NCI-H510A treated with DMSO at 0.1 percent for 48 hours (cell line): ENCODE data around the gene ADAM8.
"Not testable (repeated sequence)": the region's sequence is repeated elsewhere in the genome, so short reads cannot be mapped to it uniquely, and the experiment has no call there.

Source experiments
- DNase-seq: peaks from one replicate; lab custom pipeline; 2025; lab: John Stamatoyannopoulos, UW

ADAM8 gene

DNA sequence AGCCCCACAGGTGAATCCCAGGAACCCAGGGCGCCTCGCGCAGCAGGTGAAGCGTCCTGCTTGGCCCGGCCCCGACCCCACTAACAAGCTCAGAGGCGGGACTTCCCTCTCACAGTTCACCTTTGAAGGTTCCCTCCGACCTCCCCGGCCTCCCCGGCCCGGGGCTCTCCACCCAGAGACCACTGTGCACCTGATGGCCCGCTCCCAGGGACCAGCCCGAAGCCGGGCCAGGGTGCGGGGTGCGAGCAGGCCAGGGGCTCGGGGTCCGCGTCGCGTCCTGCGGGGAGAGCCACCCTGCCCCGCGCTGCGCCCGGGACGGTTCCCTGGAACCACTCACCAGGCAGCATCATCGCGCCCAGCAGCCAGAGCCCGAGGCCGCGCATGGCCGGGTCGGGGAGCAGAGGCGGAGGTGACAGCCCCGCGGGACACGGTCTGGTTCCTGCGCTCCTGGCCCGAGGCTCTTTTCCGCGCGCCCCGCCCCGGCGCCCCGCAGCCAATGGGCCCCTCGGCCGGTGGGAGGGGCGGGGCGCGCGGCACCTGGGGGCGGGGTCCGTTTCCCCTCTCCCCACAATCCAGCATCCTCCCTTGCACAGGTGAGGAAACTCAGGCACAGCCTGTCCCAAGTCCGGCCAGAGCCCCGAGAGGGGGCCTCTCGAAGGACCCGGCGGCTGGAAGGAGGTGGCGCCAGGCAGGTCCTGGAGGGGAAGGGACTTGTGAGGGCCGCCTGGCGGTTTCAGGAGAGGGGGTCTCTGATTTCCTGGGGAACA lies at the start of gene ADAM8:
Gene ADAM8, minus strand, starts transcription at position 434 of the 767 bp plus-strand sequence. Its CDS starts 51 bp downstream, at position 383.
- no peak for DNase-seq

DNA sequence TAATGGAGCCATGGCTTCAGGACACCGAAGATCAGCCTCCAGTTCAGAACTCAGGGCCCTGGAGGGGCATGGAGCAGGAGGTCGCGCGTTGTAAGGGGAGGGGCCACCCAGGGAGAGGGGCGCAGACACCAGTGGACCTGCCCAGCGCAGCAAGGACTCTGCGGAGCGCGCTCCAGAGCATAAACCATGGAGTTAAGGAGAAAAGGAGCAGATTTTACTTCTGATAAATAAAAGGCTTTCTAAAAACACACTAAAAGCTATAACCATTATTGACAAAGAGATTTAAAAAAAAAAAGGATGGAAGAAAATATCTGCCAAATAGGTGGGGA lies 49.5 kb upstream of the ADAM8 start:
- no peak for DNase-seq

DNA sequence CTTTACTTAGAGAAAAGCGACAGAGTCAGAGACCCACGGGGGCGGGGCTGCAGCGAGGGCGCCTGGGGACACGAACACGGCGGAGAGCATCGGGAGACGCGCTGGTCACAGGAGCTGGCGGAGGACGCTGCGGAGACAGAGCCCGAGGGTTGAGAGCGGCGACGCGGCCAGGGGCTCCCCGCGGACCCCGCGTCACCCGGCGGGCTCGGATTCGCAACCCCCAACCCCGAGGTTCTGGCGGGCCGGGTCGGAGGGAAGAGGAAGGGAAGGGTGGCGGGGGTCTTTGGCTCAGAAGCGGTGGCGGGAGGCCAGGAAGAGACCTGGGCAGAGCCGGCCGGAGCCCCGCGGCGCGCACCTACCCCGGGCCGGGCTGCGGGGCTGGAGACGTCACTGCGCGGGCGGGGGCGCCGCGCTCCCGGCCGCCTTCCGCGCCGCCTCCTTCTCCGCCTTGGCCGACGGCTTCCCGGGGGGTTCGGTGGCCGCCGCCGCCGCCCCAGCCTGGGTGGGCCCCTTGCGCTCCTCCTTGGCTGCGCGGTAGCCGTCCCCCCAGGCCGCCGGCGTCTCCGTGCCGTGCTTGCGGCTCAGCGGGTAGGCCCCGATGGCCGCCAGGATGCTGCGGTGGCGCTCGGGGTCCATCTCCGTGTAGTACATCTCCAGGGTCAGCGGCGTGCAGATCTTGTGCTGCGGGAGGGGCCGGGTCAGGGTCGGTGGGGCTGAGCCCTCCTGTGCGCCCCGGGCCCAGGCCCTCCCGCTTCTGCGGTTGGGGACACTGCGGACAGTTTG lies 49.0 kb upstream of the ADAM8 start:
- no peak for DNase-seq

DNA sequence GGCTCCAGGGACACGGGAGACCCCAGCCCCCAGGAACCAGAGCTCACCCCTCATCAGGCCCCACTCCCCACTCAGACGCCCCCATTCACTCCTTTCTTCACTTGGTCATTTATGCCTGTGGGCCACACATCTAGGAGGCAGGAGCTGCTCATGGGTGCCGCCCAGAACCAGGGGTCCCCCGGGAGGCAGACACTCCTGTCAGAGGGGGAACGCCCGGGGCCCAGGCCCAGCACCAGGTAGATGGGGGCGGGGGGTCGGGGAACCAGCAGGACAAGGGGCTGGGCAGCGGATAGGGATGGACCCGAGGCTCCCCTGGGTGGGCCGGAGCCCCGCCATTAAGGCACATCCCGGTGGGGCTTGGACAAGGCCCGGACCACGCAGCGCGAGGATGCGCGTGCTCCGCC lies 48.2 kb upstream of the ADAM8 start:
- no peak for DNase-seq

DNA sequence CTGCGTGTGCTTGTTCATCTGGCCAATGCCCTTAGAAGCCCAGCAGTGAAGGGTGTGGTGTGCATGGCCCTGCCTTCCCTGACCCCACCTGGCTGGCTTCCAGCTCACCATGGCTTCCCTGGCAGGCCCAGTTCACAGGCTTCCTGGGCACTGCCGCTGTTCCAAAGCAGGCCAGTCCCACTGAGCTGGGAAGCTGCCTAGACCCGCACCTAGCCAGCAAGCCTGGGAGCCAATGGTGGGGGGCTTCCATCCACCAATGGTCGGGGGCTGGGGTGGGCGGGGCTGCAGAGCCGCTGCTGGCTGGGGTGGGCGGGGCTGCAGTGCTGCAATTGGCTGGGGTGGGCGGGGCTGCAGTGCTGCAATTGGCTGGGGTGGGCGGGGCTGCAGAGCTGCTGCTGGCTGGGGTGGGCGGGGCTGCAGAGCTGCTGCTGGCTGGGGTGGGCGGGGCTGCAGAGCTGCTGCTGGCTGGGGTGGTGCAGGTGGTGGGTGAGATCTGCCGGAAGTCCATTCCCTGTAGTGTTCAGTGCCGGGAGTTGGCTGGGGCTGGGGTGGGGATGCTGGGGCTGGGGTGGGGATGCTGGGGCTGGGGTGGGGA lies 47.6 kb upstream of the ADAM8 start:
- peak; percentile 16 for DNase-seq

DNA sequence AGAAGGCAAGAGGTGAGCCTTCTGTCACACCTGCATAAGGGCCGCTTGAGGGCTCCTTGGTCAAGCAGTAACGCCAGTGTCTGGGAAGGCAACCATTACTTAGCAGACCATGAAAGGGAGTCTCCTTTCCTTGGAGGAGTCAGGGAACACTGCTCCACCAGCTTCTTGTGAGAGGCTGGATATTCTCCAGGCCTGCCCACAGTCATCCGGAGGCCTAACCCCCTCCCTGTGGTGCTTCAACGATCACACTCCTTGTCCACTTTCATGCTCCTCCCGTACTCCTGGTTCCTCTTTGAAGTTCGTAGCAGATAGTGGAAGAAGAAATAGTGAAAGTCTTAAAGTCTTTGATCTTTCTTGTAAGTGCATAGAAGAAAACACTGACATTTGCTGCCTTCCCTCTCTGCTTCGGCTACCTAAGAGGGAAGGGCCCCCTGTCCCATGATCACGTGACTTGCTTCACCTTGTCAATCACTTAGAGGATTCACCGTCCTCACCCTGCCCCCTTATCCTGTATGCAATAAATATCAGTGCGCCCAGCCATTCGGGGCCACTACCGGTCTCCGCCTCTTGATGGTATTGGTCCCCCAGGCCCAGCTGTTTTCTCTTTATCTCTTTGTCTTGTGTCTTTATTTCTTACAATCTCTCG lies 45.5 kb upstream of the ADAM8 start:
- not testable (repeated sequence) for DNase-seq

DNA sequence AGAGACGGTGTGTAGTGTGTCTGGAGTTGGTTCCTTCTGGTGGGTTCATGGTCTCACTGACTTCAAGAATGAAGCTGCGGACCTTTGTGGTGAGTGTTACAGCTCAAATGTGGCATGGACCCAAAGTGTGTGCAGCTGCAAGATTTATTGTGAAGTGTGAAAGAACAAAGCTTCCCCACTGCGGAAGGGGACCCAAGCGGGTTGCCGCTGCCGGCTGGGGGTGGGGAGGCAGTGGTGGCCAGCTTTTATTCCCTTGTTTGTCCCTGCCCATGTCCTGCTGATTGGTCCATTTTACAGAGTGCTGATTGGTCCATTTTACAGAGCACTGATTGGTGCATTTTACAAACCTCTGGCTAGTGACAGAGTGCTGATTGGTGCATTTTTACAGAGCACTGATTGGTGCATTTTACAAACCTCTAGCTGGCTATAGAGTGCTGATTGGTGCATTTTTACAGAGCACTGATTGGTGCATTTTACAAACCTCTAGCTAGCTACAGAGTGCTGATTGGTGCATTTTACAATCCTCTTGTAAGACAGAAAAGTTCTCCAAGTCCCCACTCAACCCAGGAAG lies 44.3 kb upstream of the ADAM8 start:
- not testable (repeated sequence) for DNase-seq

DNA sequence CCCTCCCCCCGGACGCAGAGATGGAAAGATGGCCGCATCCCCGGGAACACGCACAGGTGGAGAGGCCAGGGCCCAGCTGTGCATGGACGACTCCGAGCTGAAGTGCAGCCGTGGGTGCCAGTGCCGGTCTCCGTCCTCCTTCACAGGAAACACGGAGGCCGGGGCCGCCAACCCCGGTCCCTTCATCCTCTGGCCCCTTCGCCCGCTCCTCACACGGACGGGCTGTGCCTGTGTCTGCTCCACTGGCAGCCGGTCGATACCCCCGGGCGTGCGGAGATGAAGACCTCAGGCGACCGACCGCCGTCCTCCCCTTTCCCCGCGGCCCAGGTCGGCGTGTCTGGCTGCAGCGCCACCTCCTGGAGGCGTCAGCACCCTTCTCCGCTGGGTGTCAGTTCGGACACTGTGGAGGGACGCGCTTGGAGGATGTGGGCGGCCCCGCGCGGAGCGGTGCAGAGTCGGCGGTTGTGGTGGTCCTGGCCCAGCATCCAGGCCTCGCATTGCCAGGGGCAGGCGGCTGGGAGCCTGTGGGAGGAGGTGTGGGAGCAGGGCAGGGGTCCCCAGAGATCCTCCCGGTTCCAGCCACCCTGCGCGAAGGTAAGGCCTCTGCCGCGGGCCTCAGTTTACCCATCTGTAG lies 41.9 kb upstream of the ADAM8 start:
- peak; percentile 62 for DNase-seq

DNA sequence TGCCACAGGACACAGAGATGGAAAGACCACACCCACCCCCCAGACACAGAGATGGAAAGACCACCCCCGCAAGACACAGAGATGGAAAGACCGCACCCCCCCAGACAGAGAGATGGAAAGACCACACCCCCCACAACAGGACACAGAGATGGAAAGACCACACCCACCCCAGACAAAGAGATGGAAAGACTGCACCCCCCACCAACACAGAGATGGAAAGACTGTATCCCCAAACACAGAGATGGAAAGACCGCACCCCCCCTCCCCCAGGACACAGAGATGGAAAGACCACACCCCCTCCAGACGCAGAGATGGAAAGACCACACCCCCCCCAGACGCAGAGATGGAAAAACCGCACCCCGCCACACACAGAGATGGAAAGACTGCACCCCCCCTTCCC lies 40.1 kb upstream of the ADAM8 start:
- no peak for DNase-seq

DNA sequence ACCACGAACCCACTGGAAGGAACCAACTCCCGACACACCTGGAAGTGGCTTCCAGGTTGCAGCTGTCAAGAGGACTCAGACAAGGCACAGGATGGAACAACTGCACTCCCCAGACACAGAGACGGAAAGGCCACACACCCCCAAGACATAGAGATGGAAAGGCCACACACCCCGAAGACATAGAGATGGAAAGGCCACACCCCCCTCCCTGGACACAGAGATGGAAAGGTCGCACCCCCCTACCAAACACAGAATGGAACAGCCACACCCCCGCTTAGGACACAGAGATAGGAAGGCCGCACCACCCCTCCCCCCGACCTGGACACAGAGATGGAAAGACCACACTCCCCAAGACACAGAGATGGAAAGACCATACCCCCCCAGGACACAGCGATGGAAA lies 39.6 kb upstream of the ADAM8 start:
- DNase-seq, result no peak

DNA sequence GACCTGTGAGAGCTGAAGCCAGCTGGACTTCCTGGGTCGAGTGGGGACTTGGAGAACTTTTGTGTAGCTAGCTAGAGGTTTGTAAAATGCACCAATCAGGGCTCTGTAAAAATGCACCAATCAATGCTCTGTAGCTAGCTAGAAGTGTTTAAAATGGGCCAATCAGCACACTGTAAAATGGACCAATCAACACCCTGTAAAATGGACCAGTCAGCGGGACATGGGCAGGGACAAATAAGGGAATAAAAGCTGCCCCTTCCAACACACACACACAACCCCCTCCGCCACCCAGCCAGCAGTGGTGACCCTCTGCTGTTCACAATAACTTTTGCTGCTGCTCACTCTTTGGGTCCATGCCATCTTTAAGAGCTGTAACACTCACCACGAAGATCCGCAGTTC lies 39.2 kb upstream of the ADAM8 start:
- no peak for DNase-seq

DNA sequence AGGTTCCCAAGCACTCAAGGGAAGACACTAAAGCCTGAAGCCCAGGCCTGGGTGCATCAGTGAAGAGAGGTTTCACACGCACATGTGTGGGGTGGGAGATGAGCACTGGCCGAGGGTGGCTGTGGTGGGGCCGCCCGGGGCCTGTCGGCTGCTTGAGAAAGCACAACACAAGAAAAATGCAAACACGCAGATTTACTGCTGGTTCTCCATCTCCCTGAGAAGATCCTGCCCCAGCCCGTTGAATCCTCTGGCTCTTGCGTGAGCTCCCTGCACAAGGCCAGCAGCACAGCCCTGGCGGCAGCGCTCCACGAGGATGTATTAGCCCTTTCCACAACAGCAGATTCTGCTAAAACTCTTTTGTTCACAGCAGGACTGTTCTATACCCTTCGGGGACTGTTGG lies 38.2 kb upstream of the ADAM8 start:
- no peak for DNase-seq

DNA sequence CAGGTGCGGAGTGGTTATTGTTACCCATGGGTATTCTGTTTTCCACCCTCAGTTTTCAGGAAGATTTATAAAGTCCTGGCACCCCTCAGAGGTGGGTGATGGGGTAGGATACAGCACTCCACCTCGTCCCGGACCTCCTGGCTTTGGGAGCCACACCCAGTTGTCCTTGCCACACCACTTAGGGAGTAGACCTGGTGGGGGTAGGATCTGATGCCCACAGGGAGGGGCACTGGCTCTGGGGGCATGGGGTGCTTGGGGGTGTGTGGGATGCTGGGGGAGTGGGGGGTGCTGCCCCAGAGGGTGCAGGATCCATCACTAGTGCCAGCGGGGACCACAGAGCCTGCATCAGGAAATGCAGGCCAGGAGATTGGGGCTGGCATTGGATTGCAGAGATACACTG lies 36.5 kb upstream of the ADAM8 start:
- no peak for DNase-seq

DNA sequence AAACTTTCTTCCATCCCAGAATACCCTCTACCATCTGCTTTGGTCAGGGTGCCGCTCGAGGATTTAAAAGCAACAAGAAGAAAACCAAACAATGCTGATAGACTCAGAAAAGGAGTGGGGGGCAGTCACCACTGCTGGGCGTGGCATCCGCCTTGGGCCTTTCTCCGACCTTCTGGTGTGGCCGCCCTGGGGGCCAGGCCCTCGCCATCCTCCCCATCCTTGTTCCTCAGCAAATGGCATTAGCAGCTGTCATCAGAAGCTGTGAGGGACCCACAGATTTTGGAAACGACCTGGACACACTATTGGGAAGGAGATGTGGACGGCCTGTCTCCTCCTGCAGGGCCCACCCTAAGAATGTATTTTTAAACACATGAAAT lies 36.1 kb upstream of the ADAM8 start:
- no peak for DNase-seq

DNA sequence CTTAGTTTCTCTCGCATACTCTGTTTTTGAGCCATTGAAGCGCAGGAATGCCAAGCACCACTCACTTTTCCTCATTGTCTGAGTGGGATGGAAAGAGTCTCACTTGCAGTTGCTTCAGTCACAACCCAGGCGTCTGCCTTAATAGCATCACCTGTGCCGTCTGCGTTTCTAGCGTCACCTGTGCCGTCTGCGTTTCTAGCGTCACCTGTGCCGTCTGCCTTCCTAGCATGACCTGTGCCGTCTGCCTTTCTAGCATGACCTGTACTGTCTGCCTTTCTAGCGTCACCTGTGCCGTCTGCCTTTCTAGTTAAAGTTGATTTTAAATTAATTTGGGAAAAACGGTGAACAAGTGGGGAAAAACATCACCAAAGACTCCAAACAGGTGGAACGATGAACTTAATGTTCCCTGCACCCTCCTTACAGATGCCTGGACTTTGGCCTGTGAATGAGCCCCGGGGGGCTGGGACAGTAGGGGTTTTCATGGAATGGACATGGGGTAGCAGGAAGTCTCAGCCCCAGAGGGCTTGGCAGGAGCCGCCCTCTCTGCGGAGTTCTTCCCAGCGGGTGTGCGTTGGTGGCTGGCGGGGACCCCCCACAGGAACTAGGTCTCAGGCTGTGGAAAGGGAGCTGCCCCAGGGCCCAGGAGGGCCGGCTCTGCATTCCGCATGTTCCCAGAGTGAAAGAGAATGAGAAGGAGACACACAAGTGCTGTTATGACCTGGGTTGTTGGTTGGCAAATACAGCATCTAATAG lies 35.5 kb upstream of the ADAM8 start:
- no peak for DNase-seq

DNA sequence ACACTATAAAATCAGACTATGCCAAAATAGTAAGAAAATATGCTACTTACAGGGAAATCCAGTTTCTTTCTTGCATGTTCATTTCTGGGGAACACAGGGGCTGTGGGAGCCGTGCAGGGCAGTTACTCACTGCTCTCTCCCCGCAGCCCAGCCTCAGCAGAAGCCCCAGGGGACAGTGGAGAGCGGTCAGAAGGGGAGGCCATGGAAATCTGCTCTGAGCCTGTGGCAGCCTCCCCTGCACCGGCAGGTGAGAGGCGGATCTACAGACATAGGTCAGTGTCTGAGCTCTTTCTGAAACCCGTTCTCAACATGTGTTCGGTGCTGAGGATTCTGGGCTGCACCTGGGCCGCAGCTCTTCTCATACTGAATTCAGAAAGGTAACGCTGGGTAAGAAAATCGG lies 34.9 kb upstream of the ADAM8 start:
- DNase-seq, result no peak

DNA sequence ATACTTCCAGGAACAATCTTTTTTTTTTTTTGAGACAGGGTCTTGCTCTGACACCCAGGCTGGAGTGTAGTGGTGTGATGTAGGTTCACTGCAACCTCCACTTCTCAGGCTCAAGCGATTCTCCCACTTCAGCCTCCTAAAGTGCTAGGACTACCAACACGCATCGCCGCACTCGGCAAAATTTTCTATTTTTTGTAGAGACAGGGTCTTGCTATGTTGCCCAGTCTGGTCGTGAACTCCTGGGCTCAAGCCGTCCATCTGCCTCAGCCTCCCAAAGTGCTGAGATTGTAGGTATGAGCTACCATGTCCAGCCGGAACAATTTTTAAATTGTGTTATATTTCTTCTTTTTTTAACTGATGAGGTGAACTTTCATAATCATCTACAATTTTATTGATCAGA lies 34.1 kb upstream of the ADAM8 start:
- no peak for DNase-seq

DNA sequence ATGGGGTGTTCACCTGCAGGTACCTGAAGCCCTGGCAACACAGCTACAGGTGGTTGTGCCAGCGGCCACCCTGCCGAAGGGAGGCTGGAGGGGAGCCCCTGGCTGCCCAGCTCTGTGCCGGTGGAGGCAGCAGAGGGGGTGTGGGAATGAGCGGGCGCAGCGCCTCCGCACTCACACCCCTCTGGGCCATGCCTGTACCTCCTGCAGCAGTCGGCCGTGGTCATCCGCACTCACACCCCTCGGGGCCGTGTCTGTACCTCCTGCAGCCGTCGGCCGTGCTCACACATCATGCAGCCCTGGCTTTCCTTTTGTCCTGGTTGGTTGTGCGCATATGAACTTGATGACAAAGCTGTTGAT lies 33.7 kb upstream of the ADAM8 start:
- no peak for DNase-seq

DNA sequence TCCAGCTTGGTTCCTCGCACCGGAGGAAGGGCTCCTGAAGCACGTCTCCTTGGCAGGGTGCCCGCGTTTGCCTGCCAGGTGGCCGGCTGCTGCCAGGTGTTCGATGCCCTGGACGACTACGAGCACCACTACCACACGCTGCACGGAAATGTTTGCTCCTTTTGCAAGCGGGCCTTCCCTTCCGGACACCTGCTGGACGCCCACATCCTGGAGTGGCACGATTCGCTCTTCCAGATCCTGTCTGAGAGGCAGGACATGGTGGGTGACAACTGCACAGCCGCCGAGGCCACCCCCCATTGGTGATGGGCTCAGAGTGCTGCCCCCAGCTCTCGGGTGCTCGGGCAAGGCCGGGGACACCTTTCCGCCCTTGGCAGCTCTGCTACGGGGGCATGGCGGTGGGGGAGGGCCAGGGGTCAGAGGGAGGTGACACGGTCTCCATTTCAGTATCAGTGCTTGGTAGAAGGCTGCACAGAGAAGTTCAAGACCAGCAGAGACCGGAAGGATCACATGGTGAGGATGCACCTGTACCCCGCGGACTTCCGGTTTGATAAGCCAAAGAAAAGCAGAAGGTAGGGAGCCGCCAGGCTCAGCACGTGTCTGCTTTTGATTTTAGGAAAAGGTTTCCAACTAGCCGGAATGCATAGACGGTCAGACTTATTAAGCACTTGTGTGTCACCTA lies 33.2 kb upstream of the ADAM8 start:
- DNase-seq, result peak; percentile 73

DNA sequence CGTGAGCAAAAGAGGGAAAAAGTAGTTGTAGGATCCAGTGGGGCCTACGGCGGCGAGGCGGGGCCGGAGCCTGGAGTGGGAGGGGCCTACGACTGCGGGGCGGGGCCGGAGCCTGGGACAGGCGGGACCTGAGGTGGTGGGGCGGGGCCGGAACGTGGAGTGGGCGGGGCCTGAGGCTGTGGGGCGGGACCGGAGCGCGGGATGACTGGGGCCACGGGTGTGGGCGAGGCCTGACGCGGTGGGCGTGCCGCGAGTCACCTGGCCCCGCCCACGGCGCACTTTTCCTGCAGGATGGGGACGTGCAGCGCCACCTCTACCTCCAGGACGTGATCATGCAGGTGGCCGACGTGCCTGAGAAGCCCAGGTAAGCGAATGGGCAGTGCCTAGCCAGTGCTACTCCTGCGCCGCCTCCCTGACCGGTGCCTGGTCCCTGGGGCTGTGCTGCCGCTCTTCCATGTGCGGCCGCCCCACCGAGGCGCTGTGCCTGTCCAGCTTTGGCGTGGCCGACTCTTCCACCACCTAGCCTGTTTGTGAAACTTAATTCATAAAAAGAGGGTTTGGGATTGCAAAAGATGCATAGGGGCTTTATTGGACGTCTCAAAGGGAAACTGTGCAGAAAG lies 32.5 kb upstream of the ADAM8 start:
- DNase-seq, result peak; percentile 81
